Right hindlimb (tissue), 1 donor: ENCODE measurements around the gene SMARCD2.
"Not testable (repeated sequence)": the region's sequence is repeated elsewhere in the genome, so short reads cannot be mapped to it uniquely, and the experiment has no call there.

Experiments used
- DNase-seq: peaks from one replicate; pipeline ENCODE4 v3.0.0-alpha.2; 2018

SMARCD2 gene

DNA sequence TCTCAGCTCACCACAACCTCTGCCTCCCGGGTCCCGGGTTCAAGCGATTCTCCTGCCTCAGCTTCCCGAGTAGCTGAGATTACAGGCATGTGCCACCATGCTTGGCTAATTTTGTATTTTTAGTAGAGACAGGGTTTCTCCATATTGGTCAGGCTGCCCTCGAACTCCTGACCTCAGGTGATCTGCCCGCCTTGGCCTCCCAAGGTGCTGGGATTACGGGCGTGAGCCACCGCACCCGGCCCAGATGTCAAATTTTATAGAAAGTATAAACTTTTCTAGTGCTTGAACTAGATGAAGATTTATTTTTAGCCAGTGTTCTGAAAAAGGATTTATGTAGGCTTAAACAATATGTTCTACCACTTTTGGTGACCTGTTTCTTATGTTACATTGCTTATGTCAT, 46.1 kb downstream of the SMARCD2 start:
- not testable (repeated sequence) for DNase-seq

DNA sequence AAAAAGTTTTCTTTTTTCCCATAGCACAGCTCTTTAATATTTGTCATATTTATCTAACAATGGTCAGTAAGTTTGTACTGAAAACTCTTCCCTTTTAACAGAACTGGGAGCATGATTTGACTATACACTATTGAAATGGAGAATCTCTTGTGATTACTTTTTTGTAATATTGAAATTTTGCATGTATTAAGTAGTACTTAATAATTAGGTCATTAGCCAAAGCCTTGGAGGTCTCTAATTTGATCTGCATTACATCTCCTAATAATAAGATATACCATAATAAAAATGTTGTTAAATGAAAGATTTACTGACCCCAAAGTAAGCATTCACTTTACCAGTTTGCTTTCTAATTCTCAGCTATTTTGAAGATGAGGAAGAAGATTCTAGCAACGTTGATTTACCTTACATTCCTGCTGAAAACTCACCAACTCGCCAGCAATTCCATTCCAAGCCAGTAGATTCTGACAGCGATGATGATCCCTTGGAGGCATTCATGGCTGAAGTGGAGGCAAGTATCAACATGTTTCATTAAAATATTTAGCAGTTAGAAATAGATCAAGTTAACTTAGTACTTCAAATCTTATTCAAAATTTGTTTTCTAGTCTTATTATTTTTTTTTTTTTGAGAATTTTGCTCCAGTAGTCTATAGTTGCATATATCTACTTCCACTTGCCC, 50.3 kb downstream of the SMARCD2 start:
- no peak for DNase-seq

GRCh38 chr17:63790057-63790456, 52.4 kb downstream of the SMARCD2 start:
- DNase-seq = no peak

DNA sequence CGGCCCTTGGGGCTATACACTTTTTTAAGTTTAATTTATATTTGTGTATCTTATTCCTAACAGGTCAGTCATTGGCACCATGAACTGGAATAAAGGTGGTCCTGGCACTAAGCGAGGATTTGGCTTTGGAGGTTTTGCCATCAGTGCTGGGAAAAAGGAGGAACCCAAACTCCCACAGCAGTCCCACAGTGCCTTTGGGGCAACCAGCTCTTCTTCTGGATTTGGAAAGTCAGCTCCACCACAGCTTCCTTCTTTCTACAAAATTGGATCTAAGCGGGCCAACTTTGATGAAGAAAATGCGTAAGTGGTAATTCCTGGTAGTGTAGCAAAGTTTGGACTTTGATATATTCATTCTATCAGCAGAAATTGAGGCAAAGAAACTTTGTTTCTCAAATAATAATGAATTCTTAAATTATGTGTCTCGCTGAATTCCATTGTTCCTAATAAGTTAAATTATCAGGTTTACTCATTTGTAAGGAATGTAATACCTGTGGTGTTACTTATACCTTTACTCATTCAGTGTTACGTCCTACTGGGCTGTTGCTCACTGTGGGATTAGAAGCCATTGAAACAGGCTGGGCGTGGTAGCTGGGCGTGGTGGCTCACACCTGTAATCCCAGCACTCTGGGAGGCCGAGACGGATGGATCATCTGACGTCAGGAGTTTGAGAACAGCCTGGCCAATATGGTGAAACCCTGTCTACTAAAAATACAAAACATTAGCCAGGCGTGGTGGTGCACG, 55.3 kb downstream of the SMARCD2 start:
- DNase-seq = no peak

GRCh38 chr17:63786117-63786516, 56.4 kb downstream of the SMARCD2 start:
- no peak for DNase-seq

- no peak for DNase-seq
Measured at GRCh38 chr17:63785556-63785955, 56.9 kb downstream of the SMARCD2 start.

GRCh38 chr17:63783522-63783921, 59.0 kb downstream of the SMARCD2 start:
- DNase-seq = no peak
